Measurements from ENCODE around the gene KIF26A.
"Not testable (repeated sequence)": the region's sequence is repeated elsewhere in the genome, so short reads cannot be mapped to it uniquely, and the experiment has no call there.

KIF26A gene

DNA sequence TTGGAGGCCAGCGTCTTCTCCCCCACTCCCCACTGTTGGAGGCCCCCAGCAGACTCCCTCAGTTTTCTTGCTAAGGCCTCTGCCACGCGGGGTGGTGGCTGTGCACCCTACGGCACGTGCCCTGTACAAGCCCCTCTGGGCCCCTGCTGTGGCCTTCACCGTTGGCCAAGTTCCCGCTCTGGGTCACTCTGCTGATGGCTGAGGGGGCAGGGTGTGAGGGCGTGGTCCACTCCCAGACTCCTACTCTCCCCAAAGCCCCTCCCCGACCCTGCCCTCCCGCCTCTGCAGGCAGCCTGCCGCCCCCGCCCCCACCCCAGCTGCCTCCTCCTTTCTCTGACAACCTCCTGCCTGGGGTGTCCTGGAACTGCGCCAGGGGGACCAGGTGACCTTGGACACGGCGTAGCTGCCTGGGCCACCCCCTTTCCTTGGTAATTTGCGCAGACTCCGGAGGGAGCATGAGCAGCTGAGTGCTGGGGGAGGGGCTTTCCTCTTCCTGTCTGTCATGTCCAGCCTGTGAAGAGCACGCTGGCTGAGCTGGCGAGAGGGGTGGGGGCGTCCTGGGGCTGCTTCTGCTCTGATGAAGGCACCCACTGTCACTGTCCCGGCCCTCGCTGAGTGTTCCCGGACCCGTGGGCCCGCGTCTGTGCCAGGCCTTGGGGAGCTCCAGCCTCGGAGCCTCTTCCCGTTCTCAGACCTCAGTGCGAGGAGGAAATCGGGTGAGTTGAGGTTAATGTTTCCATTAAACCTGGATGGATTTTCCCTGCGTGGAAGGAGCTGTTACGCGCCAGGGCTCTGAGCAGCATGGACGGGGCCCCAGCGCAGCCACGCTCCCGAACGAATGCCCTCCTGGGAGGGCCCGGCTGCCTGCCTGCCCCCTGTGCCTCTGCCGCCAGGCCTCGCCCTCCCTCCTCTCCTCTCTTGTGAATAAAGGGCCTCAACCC, 85.0 kb downstream of the KIF26A start:
- Histone ChIP-seq H3K4me3 (no peak overlapping the region), H3K27ac (peak overlapping the region in 1 of 21 experiments; percentile 21)

DNA sequence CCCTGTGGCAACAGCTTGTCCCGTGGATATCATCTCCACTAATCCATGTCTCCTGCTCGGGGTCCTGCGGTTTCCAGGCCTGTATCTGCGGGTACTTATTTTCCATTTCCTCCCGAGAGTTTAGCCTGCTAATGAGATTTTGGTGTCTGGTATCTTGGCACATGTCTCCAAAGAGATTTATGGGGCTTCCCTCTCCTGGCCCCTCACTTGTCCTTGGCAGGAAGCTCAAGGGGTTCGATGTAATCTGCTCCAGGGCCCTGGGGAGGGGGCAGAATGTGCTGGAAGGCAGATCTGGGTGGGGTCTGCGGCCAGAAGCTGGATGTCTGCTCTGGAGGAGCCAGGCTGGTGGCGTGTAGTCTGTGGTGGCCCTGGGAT, 85.7 kb downstream of the KIF26A start:
- H3K27ac ChIP-seq, result no peak overlapping the region
- no peak overlapping the region for H3K4me3 ChIP-seq

DNA sequence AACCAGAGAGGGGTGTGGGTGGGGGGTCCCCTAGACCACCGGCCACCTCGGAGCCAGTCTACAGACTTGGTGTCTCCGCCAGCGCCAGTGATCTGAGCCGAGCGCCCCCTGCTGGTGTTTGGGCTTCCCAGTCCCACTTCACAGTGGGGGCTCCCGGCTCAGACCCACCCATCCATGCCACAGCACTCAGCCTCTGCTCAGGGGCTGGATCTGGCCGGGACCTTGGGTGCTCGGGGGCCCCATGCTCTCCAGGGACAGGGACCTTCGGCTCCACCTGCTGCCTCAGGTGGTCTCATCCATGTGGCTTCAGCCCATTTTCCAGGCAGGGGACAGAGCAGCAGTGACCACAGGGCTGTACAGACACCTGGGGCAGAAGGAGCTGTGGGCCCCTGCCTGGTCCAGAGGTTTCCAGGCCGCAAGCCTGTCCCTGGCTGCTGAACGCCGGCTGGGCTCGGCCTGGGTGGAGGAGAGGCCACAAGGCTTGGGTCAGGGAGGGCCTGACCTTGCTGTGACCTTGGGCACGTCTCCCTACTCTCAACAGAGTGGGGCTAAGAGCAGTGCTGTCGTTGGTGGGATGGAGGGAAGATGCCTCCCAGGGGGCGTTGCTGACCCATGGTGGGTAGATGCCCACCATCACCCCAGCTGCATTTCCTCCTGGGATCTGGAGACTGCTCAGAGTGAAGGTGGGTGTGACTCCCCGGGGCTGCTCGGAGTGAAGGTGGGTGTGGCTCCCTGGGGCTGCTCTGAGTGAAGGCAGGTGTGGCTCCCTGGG, 86.3 kb downstream of the KIF26A start:
- no peak overlapping the region for H3K4me3 ChIP-seq

DNA sequence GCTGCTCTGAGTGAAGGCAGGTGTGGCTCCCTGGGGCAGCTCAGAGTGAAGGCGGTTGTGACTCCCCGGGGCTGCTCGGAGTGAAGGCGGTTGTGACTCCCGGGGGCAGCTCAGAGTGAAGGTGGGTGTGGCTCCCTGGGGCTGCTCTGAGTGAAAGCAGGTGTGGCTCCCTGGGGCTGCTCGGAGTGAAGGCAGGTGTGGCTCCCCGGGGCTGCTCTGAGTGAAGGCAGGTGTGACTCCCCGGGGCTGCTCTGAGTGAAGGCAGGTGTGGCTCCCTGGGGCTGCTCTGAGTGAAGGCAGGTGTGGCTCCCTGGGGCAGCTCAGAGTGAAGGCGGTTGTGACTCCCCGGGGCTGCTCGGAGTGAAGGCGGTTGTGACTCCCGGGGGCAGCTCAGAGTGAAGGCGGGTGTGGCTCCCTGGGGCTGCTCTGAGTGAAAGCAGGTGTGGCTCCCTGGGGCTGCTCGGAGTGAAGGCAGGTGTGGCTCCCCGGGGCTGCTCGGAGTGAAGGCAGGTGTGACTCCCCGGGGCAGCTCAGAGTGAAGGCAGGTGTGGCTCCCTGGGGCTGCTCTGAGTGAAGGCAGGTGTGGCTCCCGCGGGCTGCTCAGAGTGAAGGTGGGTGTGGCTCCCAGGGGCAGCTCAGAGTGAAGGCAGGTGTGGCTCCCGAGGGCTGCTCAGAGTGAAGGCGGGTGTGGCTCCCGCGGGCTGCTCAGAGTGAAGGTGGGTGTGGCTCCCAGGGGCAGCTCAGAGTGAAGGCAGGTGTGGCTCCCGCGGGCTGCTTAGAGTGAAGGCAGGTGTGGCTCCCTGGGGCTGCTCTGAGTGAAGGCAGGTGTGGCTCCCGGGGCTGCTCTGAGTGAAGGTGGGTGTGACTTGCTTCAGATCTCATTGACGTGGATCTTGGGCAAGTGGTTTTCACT, 87.1 kb downstream of the KIF26A start:
- not testable (repeated sequence) for H3K27ac ChIP-seq, H3K4me3 ChIP-seq

More for the DNA sequence above, 86.3 kb downstream of the KIF26A start:
- no peak overlapping the region for H3K27ac ChIP-seq

DNA sequence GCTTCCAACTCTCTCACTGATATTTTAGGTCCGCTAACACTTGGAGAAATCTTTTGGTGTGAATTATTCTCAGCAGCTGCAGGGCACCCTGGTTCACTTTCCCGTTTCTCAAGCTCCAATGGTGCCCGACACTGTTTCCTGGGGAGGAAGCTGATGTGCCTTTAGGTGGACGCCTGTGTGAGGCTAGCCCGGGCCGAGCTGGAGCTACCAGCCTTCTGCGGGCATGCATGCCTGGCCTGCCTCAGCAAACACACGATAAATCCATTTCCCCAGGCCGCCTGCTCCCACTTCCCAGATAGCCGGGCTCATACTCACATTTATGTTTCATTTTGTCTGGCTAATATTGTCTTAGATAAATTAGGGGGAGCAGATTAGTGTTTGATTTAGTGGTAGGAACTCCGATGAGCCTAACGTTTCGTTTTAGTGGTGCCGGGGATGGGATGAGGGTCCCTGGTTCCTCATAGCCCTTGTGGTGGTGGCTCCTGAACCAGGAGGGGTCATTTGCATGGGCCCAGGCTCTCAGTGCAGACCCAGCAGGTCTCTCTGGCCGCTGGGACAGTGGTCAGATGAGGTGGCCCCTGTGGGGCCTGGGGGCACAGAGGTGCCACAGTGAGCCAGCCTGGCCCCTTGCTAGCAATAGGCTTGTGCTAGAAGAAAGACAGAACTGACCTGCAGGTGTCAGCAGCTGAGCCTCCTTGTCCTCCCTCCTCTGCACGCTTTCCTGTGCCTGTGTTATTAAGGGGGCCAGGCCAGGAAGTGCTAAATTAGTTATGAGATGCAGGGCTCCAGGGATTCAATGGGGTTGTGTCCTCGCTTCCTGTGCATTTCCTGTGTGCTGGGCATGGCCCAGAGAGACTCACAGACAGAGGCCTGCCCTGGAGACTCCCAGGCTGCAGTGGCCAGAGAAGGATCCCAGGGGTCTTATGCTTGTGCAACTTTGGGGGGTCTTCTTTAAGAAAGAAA, 88.3 kb downstream of the KIF26A start:
- H3K27ac ChIP-seq, result no peak overlapping the region
- H3K4me3 ChIP-seq, result no peak overlapping the region

DNA sequence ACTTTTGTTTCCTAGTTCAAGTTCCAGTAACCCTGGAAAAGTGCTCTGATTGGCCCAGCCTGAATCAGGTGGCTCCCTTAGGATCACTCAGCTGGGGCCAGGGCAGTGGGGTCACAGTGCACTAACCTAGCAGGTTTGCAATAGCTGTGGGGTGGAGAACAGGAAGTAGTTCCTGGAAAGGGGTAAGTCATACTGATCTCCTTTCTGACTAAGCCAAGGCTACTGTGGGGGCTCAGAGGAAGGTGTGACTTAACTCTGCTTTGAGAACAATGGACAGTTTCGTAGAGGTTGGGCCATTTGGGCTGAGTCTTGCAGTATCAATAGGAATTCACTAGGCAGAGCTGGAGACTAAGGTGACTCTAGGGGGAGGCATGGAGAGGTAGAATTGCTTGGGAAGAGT, 89.4 kb downstream of the KIF26A start:
- no peak overlapping the region for H3K4me3 ChIP-seq
- no peak overlapping the region for H3K27ac ChIP-seq

DNA sequence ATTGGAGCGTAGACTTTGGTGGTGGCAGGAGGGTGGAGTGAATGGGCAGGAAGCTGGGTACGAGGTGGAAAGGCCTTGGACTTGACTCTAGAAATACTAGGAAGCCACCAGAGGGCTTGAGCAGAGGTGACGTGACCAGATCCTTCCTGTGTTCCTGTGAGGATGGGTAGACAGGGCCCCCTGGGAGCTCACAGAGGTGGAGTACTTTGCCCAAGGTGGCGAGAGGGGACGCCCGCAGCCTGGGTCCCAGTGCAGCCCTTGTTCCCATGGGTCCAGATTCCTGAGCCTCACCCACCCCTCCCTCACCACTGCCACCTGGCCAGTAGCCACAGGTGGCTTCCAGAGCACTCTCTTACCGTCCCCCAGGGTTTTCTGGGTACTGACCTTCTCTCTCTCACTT, 89.8 kb downstream of the KIF26A start:
- Histone ChIP-seq H3K27ac (no peak overlapping the region), H3K4me3 (no peak overlapping the region)

DNA sequence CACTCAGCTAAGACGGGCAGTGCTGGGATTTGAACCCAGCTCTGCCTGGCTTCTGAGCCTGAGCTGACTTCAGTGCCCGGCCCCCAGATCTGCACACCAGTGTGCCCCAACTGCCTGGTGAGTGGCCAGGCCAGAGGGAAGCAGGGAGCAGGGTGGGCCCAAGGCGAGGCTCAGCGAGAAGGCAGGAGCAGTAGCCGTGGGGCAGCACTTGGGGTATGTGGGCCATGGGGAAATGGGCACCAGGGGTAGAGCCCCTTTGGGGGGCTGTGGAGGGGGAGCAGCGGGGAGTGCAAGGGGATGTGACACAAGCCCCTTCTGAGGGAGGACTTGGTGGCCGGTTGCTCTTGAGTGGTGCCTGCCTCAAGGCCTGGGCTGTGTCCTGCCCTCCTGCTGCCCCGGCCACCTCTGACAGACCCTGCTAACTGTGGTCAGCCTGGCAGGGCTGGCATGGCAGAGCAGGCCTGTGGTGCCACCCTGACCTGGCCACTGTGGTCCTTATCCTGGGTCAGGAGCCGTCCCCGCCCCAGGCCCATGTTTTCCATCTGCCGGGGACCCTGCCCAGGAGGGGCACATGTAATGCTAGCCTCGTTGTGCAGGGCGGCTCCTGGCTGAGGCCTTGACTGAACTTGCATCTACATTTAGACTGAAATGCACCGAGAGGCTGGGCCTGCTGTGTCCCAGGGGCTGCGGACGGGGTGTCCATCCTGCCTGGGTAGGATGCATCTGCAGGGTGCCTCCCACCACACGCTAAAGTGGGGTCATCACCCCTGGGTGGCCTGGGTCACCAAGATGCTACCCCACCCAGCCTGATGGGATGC, 90.5 kb downstream of the KIF26A start:
- Histone ChIP-seq H3K27ac (no peak overlapping the region), H3K4me3 (no peak overlapping the region)

DNA sequence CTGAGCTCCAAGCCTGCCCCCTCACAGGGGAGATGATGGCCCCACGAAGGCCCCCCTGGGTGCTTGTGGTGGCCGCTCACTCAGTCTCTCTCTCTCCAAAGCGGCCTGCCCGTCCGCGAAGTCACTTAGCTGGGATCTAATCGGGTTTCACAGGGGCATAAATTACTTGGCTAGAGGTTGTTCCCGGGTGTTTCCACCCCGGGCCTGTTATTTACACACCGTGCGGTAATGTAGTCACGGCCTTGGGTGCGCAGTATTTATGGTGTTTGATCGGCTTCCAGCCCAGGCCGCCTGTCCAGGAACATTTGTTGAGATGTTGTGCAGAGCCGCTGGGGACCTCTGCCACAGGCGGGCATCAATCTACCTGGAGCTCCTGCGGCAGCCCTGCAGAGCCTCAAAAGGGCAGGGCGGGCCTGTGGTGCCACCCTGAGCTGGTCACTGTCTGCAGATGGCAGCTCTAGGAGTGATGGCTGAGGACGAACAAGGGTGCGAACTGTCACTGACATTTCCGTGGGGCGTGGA, 91.2 kb downstream of the KIF26A start:
- Histone ChIP-seq H3K27ac (no peak overlapping the region), H3K4me3 (no peak overlapping the region)

DNA sequence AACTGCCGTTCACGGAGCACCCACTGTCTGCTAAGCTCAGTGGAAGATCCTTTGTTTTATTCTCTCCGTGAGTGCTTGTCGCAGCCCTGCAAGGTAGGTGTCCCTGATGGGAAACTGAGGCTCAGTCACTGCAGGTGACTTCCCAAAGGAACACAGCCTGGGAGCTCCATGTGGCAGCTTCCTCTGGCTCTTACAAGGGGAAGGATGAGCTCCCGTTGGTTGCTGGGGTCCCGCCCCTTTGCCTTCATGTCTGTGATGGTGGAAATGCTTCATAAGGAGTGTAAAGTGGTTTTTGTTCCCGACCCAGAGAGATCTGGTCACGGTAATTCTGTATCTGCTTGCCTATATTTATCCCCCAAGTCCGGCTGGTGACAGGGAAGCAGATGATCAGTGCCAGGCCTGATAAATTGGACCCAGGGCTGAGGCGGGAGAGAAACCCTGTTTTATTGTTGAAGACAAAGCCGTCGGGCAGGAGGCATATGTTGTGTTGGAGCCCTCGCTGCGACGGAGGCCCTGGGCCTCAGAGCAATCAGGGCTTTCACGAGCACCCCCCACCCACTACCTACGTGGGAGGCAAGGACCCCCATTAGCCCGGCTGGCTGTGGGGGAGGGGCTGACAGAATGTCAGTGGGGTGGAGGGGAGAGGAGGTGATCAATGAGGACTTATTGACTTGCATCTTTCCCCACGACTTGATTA, 91.9 kb downstream of the KIF26A start:
- Histone ChIP-seq H3K4me3 (no peak overlapping the region), H3K27ac (no peak overlapping the region)
